HG03159 (cell line): ENCODE data around the gene RHOBTB1.

Source experiments
- ATAC-seq: cut with Tn5 transposase; IDR thresholded peaks from one replicate; pipeline ENCODE4 v1.9.1; 2021; ENCODE audit warnings: mild to moderate bottlenecking, moderate library complexity; ENCODE audit not compliant: unreplicated experiment

Gene RHOBTB1

GRCh38 chr10:60967260-60967659 is 23.3 kb upstream of the RHOBTB1 start:
- no peak for ATAC-seq

- no peak for ATAC-seq
These were observed 21.7 kb upstream of the RHOBTB1 start for GRCh38 chr10:60965696-60966095.

GRCh38 chr10:60964257-60965235 is 20.6 kb upstream of the RHOBTB1 start:
- ATAC-seq = peak; percentile 76

- no peak for ATAC-seq
These were observed 19.7 kb upstream of the RHOBTB1 start for GRCh38 chr10:60963441-60964256.

- ATAC-seq = no peak
These were observed 19.0 kb upstream of the RHOBTB1 start for GRCh38 chr10:60962946-60963345.

- no peak for ATAC-seq
These were observed 16.9 kb upstream of the RHOBTB1 start for GRCh38 chr10:60960913-60961312.

- no peak for ATAC-seq
These were observed 16.0 kb upstream of the RHOBTB1 start for GRCh38 chr10:60960031-60960430.

- no peak for ATAC-seq
These were observed 15.1 kb upstream of the RHOBTB1 start for GRCh38 chr10:60958892-60959601.

- ATAC-seq = no peak
These were observed 13.8 kb upstream of the RHOBTB1 start for GRCh38 chr10:60957667-60958221.

- no peak for ATAC-seq
These were observed 12.0 kb upstream of the RHOBTB1 start for GRCh38 chr10:60955957-60956425.

GRCh38 chr10:60955316-60955715 is 11.3 kb upstream of the RHOBTB1 start:
- no peak for ATAC-seq

- no peak for ATAC-seq
These were observed 10.1 kb upstream of the RHOBTB1 start for GRCh38 chr10:60954035-60954434.

- ATAC-seq = no peak
These were observed 9.4 kb upstream of the RHOBTB1 start for GRCh38 chr10:60953420-60953819.

GRCh38 chr10:60952846-60953220 is 8.8 kb upstream of the RHOBTB1 start:
- no peak for ATAC-seq

GRCh38 chr10:60952067-60952845 is 8.3 kb upstream of the RHOBTB1 start:
- no peak for ATAC-seq

GRCh38 chr10:60951272-60951724 is 7.3 kb upstream of the RHOBTB1 start:
- ATAC-seq = no peak

- ATAC-seq = peak; percentile 74
These were observed 6.3 kb upstream of the RHOBTB1 start for GRCh38 chr10:60950300-60950699.

GRCh38 chr10:60948851-60949250 is 4.9 kb upstream of the RHOBTB1 start:
- no peak for ATAC-seq

- no peak for ATAC-seq
These were observed 919 bp upstream of the RHOBTB1 start for GRCh38 chr10:60944910-60945297.
